Measurements from ENCODE around the gene EFS.

Gene EFS

GRCh38 chr14:23358553-23359166, 6.3 kb downstream of the EFS start:
- H3K4me3 ChIP-seq (ENCODE audit: low read depth, low read length), result no peak overlapping the region
- no peak for DNase-seq (ENCODE audit: low read depth)
- TF ChIP-seq CTCF (IDR thresholded peaks at IDR 0.05; ENCODE audit: control insufficient read depth, extremely low read depth, insufficient read depth), result no peak

- no peak for TF ChIP-seq CTCF (IDR thresholded peaks at IDR 0.05; ENCODE audit: control insufficient read depth, extremely low read depth, insufficient read depth)
- H3K4me3 ChIP-seq (ENCODE audit: low read depth, low read length), result no peak overlapping the region
- DNase-seq (ENCODE audit: low read depth), result no peak
These were observed 6.9 kb downstream of the EFS start for GRCh38 chr14:23358042-23358441.

- no peak for DNase-seq (ENCODE audit: low read depth)
- no peak overlapping the region for H3K4me3 ChIP-seq (ENCODE audit: low read depth, low read length)
- TF ChIP-seq CTCF (IDR thresholded peaks at IDR 0.05; ENCODE audit: control insufficient read depth, extremely low read depth, insufficient read depth), result no peak
These were observed 7.7 kb downstream of the EFS start for GRCh38 chr14:23357261-23357660.

GRCh38 chr14:23356662-23357061, 8.3 kb downstream of the EFS start:
- TF ChIP-seq CTCF (IDR thresholded peaks at IDR 0.05; ENCODE audit: control insufficient read depth, extremely low read depth, insufficient read depth), result no peak
- no peak overlapping the region for H3K4me3 ChIP-seq (ENCODE audit: low read depth, low read length)
- DNase-seq (ENCODE audit: low read depth), result no peak

GRCh38 chr14:23355871-23356435, 9.0 kb downstream of the EFS start:
- no peak overlapping the region for H3K4me3 ChIP-seq (ENCODE audit: low read depth, low read length)
- no peak for DNase-seq (ENCODE audit: low read depth)
- no peak for TF ChIP-seq CTCF (IDR thresholded peaks at IDR 0.05; ENCODE audit: control insufficient read depth, extremely low read depth, insufficient read depth)

GRCh38 chr14:23354990-23355389, 10.0 kb downstream of the EFS start:
- DNase-seq (ENCODE audit: low read depth), result no peak
- no peak for TF ChIP-seq CTCF (IDR thresholded peaks at IDR 0.05; ENCODE audit: control insufficient read depth, extremely low read depth, insufficient read depth)
- no peak overlapping the region for H3K4me3 ChIP-seq (ENCODE audit: low read depth, low read length)

- peak overlapping the region; percentile 71 for H3K4me3 ChIP-seq (ENCODE audit: low read depth, low read length)
- TF ChIP-seq CTCF (IDR thresholded peaks at IDR 0.05; ENCODE audit: control insufficient read depth, extremely low read depth, insufficient read depth), result no peak
- DNase-seq (ENCODE audit: low read depth), result no peak
These were observed 11.6 kb downstream of the EFS start for GRCh38 chr14:23353433-23353780.
